ENCODE measurements around the gene ENO1.

The ENO1 gene

DNA sequence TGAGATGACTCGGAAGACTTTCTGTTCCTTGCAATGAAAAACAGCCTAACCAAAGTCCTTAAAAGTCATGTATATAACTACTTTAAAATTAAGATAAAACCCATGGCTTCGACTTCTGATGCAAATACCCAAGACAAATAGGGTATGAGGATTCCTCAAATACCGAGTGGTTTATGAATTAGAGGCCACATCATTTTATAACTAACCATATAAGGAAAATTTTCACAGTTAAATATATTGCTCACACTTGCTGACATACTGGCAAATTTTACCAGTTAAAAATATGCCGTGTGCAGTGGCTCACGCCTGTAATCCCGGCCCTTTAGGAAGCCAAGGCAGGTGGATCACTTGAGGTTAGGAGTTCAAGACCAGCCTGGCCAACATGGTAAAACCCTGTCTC, 66.4 kb downstream of the ENO1 start:
- no peak for DNase-seq

Measured in EL (cell line).